Endothelial cell (in vitro differentiated cells): ENCODE results near the gene MALAT1. TPM values are rescaled to one million over a fixed set of nuclear protein-coding genes. Genes with fewer than 3 reads are reported as not detected.

Source experiments
- DNase-seq: peaks from one replicate; pipeline ENCODE4 v3.0.0; 2021; ENCODE audit warnings: low spot score
- H3K27ac Mint-ChIP-seq: one replicate; pipeline ENCODE4 v1.8.0; 2021; ENCODE audit warnings: mixed read lengths, inconsistent platforms; ENCODE audit not compliant: unreplicated experiment
- H3K27me3 Mint-ChIP-seq: one replicate; pipeline ENCODE4 v1.8.0; 2021; ENCODE audit warnings: mild to moderate bottlenecking, moderate library complexity, mixed read lengths, inconsistent platforms; ENCODE audit not compliant: unreplicated experiment
- H3K36me3 Mint-ChIP-seq: one replicate; pipeline ENCODE4 v1.8.0; 2021; ENCODE audit warnings: mild to moderate bottlenecking, low read depth, mixed read lengths, inconsistent platforms; ENCODE audit not compliant: unreplicated experiment
- H3K4me1 Mint-ChIP-seq: one replicate; pipeline ENCODE4 v1.8.0; 2021; ENCODE audit warnings: mild to moderate bottlenecking, mixed read lengths, inconsistent platforms; ENCODE audit not compliant: unreplicated experiment
- H3K4me3 Mint-ChIP-seq: one replicate; pipeline ENCODE4 v1.8.0; 2021; ENCODE audit warnings: mild to moderate bottlenecking, mixed read lengths, inconsistent platforms; ENCODE audit not compliant: unreplicated experiment
- H3K9me3 Mint-ChIP-seq: one replicate; pipeline ENCODE4 v1.8.0; 2021; ENCODE audit warnings: mixed read lengths, inconsistent platforms; ENCODE audit not compliant: unreplicated experiment
- CTCF ChIP-seq: fragments of 200-600 bp; sonication (generic); IDR thresholded peaks from one replicate; pipeline ENCODE4 v1.5.0; 2021; ENCODE audit warnings: antibody characterized with exemption; ENCODE audit not compliant: unreplicated experiment
- total RNA-seq: library from RNA; stranded (reverse); fragmentation: NEBNext Ultra II Directional; extraction: Animal tissue kit (Norgen Biotek cat#: 25700); gene quantifications from one replicate; pipeline ENCODE4 v1.2.1, GENCODE V29; 2021; ENCODE audit not compliant: unreplicated experiment

MALAT1 gene
- total RNA-seq, 1 donor from 2014 or later, result 4,747 TPM

- Mint-ChIP-seq H3K9me3 (no peaks in the 10 kb centered on the region), H3K36me3 (no peaks in the 10 kb centered on the region), H3K27me3 (no peaks in the 10 kb centered on the region), H3K4me1 (peaks cover 14% of the 10 kb centered on the region), H3K27ac (no peak overlapping the region), H3K4me3 (no peak overlapping the region)
- TF ChIP-seq CTCF, result no peak
- DNase-seq, result no peak
Observed at GRCh38 chr11:65482306-65482850, 16.5 kb upstream of the MALAT1 start.

- DNase-seq, result no peak
- Mint-ChIP-seq H3K36me3 (no peaks in the 10 kb centered on the region), H3K9me3 (no peaks in the 10 kb centered on the region), H3K27ac (peak overlapping the region; percentile 64), H3K27me3 (peaks cover 11% of the 10 kb centered on the region), H3K4me1 (peaks cover 39% of the 10 kb centered on the region), H3K4me3 (no peak overlapping the region)
- TF ChIP-seq CTCF, result no peak
Observed at GRCh38 chr11:65485920-65486219, 13.0 kb upstream of the MALAT1 start.

GRCh38 chr11:65486570-65487466 lies 12.0 kb upstream of the MALAT1 start:
- TF ChIP-seq CTCF, result no peak
- DNase-seq, result no peak
- H3K9me3 Mint-ChIP-seq, result no peaks in the 10 kb centered on the region
- H3K4me3 Mint-ChIP-seq, result no peak overlapping the region
- peak overlapping the region; percentile 96 for H3K27ac Mint-ChIP-seq
- peaks cover 48% of the 10 kb centered on the region for H3K4me1 Mint-ChIP-seq
- no peaks in the 10 kb centered on the region for H3K36me3 Mint-ChIP-seq
- H3K27me3 Mint-ChIP-seq, result peaks cover 16% of the 10 kb centered on the region

GRCh38 chr11:65487467-65488272 lies 11.2 kb upstream of the MALAT1 start:
- Mint-ChIP-seq H3K27me3 (peaks cover 21% of the 10 kb centered on the region), H3K4me1 (peaks cover 57% of the 10 kb centered on the region), H3K36me3 (no peaks in the 10 kb centered on the region), H3K27ac (peak overlapping the region; percentile 96), H3K9me3 (no peaks in the 10 kb centered on the region), H3K4me3 (peak overlapping the region; percentile 70)
- DNase-seq, result peak; percentile 94
- TF ChIP-seq CTCF, result no peak
